HG02610 (cell line): ENCODE data around the gene TOPORS.
"Not testable (repeated sequence)": the region's sequence is repeated elsewhere in the genome, so short reads cannot be mapped to it uniquely, and the experiment has no call there.

Source experiments
- ATAC-seq: cut with Tn5 transposase; IDR thresholded peaks from one replicate; pipeline ENCODE4 v1.9.1; 2021; ENCODE audit warnings: mild to moderate bottlenecking, moderate library complexity; ENCODE audit not compliant: unreplicated experiment

TOPORS gene

DNA sequence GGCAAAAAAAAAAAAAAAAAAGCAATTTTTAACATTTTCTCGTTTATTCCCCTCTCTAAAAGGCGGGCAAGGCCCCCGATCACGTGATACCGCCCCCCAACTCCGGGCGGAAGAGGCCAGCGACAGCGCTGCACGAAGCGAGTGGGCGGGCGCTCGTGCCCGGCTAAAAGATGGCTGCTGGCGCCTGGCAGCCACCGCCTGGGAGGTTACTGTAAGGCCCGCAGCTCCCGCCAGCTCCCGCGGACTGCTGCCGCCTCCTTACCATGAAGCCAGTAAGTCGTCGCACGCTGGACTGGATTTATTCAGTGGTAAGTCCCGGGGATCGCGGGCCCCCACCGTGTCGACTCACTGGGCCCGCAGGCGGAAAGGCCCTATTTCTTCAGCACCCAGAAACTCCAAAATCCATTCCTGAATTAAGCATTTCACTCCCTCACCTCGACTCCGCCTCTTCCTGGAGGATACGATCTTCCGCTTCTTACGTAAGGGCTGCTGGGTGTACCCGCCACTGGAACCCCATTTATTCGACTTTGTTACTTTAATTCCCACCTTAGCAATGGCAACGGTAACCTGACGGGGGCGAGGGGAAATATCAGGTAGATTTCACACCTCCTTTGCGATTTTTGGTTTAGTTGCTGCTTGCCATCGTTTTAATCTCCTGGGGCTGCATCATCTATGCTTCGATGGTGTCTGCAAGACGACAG is at the start of gene TOPORS, which contains the start of gene SMIM27:
TOPORS (minus strand) TSS at position 415 of the 701 bp plus-strand sequence; CDS start at position 265, 150 bp downstream.
SMIM27 (plus strand) TSS at position 156 of the 701 bp plus-strand sequence; CDS start at position 264, 108 bp downstream.
- ATAC-seq = peak; percentile 81

DNA sequence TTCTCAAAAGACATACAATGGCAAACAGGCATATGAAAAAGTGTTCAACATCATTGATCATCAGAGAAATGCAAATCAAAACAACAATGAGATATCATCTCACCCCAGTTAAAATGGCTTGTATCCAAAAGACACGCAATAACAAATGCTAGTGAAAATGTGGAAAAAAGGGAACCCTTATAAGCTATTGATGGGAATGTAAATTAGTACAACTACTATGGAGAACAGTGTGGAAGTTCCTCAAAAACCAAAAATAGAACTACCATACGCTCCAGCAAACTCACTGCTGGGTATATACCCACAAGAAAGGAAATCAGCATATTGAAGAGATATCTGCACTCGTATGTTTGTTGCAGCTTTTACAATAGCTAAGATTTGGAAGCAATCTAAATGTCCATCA is 46.6 kb upstream of the TOPORS start:
- ATAC-seq = not testable (repeated sequence)

DNA sequence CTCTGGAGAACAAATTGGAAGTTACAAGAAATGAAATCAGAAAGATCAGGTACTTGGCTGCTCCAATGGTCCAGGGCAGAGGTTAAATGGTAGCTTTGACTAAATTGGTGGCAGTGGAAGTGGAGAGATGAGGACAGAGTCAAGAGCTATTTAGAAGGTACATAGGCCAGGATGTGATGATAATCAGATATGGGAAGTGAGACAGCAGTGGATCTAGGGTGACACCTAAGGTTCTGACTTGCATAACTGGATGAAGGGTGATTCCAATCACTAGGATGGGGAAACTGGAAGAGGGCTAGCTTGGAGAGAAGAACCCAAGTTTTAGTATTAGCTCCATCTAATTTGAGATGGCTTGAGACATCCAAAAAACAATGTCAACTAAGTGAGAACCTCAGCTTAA is 44.5 kb upstream of the TOPORS start:
- ATAC-seq = no peak

DNA sequence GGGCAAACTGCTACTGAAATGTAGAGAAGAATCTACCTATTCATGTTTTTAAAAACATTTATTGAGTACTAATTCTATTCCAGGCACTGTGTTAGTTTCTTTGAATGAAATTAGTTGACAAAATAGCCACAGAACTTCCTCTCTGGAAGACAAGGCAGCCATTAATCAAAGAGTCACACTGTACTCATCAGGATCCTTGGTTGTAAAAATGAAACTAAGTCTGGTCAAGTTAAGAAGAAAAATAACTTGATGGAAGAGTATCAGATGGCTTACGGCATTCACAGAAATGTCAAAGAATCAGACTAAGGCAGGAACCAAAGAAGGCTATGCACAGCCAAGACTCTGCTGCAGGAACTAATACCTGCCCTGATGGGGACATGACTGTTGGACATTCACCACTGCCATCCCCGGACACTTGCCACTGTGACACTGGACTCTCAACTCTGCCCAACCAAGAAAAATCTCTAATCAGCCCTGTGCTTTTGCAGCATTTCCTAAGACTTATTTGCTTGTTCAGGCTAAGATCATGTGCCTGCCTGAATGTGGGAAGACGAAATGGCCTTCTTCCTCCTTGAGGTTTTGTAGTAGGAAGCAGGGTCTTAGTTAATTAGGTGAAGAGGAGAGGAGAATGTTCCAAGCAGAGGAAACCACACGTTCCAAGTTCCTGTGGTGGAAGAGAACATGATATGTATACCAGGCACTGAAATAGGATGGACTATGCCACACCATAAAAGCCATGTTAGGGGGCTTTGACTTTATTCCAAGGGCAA is 43.9 kb upstream of the TOPORS start:
- peak; percentile 54 for ATAC-seq

DNA sequence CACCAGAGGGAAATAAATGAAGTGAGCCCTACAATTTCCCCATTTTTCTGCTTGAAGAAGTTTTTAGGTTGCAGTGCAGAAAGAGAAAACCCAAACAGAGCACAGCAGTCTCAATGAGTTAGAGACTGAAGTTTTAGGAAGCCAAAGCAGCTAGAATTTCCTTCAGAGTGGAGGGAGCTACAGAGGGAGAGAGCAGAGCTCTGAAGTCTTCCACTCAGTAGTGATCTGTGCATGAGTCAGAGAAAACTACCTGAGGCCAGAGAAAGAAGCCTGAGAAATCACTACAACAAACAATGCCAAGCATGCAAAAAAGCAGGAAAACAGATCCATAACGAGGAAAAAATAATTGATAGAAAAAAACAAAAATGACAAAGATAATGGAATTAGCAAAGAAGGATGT is 38.5 kb upstream of the TOPORS start:
- no peak for ATAC-seq

DNA sequence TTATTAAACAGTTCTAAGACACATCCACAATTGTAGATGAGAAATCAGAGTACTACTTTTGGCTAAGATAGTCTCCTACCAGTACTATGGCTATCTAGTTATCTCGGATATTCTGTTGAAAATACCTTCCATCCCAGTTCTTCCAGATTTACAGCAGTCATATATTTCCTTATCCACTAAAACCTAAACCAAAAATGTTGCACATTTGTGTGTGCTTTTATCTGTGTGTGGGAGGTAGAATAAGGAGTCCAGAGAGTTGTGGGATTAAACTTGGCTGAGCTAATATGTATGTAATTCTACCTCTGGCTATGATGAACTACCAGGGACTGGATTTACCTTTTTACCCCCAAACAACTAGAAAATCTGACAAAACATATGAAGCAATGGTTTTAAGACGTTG is 38.1 kb upstream of the TOPORS start:
- ATAC-seq = no peak

DNA sequence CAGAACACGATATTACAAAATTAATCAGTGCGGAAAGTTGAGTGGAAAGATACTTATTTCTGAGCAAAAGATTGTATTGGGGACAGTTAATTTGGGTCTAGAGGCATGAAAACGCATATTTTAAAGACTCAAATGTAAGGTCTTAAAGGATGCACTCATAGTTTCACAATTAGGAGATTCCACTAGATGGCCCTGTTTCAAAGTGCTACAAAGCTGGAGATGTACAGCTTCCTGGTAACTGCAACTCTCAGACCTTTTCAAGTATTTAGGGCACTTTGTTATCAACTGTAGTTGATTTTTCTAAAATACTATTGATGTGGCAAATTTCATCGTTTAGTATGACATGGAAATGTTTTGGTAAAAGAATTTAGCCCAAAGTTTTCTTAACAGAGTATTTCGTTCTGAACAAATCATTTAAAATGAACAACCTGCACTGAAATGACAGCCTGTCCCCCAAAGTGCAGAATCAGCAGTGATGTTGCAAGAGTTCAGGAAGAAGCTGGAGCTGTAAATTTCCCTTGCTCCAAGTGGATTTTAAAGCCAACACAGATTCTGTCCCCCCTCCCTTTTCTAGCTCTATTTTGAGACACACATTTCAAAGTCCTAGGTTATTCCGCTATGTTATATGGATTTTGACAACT is 36.8 kb upstream of the TOPORS start:
- peak; percentile 53 for ATAC-seq

DNA sequence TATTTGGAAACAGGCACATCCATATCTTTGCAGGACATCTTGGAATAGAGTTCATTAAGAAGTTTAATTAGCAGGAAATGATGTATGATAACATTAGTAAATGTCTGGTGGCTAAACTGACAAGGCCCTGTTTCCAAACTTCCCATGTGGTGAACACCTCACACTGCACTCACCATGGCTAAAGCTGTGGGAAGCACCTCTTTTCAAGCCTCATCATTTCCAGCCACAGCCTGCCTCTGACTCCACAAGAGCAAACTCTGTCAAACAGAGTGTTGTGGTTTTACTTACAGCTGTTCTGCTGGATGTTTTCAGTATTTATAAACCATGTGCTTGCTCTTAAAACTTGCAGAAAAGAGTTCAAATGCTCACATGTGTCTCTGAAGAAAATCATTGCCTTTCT is 35.5 kb upstream of the TOPORS start:
- peak; percentile 85 for ATAC-seq

DNA sequence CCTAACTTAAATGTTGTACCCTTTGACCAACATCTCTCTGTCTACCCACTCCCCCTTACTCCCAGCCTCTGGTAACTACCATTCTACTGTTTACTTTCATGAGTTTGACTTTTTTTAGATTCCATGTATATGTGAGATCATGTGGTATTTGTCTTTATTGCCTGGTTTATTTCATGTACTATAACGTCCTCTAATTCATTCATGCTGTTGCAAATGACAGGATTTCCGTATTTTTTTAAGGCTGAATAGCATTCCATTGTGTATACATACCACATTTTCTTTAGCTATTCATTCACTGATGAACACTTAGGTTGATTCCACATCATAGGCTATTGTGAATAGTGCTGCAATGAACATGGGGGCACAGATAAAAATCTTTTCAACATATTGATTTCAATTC is 32.4 kb upstream of the TOPORS start:
- no peak for ATAC-seq

DNA sequence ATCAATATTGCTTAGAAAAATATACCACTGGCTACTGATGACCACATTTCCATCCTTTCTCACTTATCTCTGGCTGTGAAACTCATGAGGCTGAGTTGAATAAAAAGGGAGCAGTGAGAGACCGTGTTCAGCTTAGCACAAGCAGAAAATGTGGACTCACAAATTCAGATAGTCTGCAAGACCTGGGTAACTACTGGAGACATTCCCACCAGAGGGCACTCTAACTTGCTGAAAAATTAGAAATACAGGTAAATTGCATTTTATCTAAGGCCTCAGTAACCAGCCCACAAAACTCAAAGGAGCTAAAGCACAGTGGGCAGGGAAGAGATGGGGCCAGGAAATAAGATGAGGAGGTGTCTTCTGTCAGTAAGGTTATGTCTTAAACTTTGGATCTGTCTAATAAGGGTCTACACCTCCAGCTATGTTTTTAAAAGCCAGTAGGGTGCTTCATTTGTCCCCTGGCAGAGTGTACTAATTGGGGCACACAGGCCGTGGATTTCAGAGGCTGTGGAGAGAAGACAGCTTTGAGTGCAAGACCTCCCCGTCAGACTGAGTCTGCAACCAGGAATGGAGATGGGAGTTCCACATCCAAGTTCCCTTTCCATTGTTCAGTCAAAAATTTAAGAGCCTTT is 29.2 kb upstream of the TOPORS start:
- no peak for ATAC-seq

DNA sequence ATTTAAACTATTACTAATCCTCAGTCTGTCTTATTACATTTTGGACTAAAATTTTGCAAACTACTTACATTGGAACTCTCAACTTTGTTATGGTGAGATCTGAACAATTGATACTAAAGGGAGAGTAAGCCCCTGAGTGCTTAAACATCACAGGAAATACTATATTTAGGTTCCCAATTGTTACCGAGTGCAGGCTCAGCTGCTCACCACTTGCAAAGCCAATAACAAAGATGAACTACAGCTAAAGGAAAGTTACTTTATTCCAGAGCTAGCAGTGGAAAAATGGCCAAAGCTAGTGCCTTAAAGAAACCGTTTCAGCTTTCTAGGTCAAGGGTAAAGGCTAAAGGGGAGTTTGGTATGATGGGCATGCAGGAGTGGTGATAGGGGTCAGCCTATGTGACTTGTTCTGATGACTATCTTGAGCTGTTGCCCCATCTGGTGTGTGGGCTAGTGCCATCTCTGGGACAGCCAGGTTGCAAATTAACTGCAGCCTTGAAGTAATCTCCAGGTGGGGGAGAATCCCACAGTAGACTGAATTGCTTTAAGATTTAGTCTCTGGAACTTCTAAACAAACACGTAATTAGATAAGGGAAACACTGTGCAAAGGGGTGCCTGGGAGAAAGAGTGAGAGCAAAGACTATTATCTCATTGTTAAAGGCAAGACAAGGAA is 28.4 kb upstream of the TOPORS start:
- ATAC-seq = no peak

DNA sequence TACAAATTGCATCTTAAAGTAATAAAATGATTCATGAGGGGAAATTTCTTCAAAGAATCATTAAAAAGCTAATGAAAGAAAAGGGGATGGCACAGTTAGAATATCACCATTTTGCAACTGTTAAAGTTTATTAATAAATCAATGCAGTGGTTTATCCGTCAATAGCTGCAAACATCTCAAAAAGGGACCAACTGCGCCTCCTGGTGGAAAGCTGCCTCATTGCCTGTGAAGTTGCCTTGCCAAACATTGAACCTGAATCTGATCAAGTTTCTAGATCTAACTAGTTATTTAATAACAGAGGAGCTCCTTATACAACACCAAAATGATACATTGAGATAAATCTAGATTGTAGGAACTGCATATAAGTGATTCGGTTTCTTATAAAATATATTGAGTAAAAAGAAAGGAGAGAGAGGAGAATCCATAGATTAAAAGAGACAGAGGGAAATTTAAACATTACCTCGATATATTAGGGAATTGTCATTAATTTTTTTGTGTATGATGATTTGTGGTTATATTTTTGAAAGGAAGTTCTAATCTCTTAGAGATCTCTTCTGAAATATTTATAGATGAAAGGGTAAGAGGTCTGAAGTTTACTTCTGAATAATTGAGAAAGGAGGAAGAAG is 27.4 kb upstream of the TOPORS start:
- peak; percentile 63 for ATAC-seq

DNA sequence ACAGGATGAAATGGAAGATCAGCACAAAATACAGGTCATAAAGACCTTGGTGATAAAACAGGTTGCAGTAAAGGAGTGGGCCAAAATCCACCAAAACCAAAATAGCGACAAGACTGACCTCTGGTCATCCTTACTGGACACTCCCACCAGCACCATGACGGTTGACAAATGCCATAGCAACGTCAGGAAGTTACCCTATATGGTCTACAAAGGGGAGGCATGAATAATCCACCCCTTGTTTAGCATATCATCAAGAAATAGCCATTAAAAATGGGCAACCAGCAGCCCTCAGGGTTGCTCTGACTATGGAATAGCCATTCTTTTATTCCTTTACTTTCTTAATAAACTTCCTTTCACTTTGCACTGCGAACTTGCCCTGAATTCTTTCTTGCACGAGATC is 26.6 kb upstream of the TOPORS start:
- no peak for ATAC-seq

DNA sequence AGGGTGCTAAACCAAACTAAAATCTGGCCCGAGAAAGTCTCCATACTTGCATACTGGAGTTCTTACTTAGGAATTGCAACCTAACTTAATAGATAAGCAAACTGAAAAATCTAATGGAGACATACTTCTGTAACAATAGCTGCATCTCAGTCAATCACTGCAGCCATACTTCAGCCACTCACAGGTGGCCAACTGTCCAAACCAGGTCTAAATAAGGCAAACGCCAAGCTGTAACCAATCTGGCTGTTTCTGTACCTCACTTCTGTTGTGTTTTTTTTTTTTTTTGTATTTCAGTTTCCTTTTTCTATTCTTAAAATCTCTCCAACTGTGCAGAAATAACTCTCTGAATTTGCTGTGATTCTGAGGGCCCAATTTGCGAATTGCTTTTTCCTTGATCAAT is 24.9 kb upstream of the TOPORS start:
- no peak for ATAC-seq

DNA sequence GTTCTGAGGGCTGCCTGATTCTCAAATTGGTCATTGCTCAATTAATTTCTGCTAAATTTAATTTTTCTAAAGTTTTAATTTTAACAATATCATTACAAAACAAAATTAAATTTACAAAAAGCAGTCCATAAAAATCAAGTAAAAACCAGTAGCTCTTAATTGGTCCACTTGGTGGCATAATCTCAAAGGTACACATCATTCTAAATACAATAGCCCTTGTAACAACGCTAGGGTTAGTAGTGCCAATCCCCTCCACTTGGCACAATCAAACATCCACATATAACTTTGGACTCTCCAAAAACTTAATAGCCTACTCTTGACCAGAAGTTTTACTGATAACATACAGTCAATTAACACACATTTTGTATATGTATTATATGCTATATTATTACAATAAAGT is 22.5 kb upstream of the TOPORS start:
- no peak for ATAC-seq

DNA sequence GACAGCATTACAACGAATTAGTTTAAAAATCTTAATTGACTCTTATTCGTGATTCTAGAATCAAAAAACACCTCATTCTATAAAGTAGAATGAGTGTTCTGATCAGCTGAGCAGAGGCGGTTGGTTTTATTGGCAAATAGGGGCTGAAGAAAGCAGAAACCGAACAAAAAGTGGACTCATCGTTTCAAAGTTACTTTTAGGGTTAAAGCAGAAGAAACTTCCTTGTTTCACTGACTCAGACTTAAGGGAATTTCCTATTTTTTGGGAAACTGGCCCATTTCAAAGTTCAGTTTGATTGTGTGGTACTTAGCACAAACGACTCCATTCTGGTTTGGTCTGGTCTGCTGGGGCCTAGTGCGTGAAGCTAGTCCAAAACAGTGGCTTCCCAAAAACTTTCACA is 21.4 kb upstream of the TOPORS start:
- ATAC-seq = no peak

DNA sequence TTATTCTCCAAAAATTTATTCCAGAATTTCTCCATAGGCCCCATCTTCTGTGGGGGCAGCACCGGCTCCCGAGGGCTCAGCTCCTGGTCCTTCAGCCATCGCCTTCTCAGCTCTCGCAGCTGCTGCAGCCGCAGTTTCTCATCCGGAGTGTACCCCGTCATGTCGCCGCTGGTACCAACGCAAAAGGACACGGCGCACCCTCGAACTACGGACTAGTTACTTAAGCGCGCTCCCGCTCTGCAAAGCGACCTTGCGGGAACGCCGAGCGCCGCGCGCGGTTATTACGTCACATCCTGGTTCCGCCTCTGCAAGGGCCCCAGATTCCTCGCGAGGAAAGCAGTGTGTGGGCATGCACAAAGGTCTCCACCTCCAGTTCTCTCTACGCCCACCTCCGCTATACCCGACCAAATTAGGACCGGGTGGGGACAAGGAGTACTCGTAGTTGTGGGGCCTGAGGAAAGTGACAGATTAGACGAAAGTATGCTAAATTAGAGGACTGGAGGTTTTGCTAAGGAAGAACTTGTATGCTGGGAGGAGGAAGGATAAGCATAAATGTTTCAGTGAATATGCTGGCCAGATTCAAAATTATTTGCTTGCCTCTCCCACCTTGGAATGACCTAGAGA is 20.6 kb upstream of the TOPORS start, which contains the start of gene NDUFB6:
NDUFB6 (minus strand) TSS at position 260 of the 624 bp plus-strand sequence; CDS start at position 161, 99 bp downstream.
- ATAC-seq = peak; percentile 91

DNA sequence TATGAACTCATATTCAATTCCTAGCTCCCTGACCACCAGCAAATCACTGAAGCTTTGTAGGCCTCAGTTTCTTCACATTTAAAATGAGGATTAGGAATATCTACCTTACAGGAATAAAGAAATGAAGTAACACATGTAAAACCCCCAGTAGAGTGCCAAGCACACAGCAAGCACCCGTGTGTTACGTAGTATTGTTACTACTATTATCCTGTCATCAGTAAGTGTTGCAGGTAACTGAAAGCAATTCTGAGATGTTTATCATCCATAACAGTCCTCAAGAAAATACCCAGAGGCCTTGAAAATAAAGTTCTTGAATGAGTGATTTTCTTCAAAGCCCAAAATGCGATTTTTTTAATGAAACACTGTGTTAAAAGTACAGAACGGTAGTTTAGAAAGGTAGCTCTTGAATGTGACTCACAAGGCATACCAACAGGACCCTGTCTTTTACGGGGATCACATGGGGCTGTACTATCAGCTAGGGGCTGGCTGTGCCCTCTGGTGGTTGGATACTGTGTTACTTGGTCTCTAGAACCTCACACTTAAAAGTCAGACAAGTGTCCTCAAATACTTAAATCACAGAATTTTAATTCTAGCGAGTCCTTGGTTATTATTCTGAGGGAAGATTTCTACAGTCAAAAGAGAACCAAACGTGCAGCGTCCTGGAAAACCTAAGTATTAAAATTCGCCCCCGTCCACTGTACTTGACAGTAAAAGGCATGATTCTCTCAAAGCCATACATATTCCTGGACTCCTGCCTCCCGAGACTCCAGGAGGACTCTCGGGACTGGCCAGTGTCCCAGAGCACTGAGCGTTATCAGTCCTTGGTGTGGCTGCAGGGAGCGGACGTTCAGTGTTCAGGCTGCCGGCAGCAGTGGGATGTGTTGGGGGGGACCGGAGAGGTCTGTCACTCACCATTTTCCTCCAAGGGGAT is 19.8 kb upstream of the TOPORS start:
- ATAC-seq = peak; percentile 88

DNA sequence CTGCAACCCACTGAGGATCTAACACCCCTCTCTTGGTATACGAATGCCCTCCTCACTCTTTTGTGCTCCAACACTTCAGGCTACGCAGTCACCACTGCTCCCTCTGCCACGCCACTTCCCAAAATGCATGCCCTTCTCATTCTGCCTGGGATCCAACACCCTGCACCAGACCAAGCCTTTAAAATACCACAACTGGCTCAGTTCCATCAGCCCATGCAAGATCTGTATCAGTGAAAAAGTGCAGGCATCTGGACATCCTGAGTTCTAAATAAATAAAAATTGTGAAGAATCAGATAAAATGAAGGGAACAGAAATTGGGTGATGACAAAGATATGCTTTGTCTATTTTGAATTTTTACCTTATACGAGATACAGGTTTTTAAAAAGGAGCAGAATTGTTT is 17.9 kb upstream of the TOPORS start:
- no peak for ATAC-seq
